ENCODE data around the gene FRMPD2. TPM values are rescaled to one million over a fixed set of nuclear protein-coding genes. Genes with fewer than 3 reads are reported as not detected.

FRMPD2 gene
- total RNA-seq (2012; rRNA removed) (0.18 TPM in 1 of 2 replicates, not detected in the other), polyA plus RNA-seq (2012; rRNA removed) (not detected in 2 replicates), Bru-seq, nascent RNA (not detected), BruChase-seq, experiment 1, labeled RNA remaining after a 6-hour chase (not detected), BruChase-seq, experiment 2, labeled RNA remaining after a 2-hour chase (percentile 1 among the genes with signal in this experiment)
- 0.01 TPM in 1 of 2 replicates, not detected in the other for polyA plus RNA-seq (2012; cell fraction: cytosol; rRNA removed)
- 0.28 TPM in 1 of 2 replicates, not detected in the other for polyA plus RNA-seq (2012; cell fraction: nucleus; rRNA removed; ENCODE audit: low replicate concordance)
- long read RNA-seq = 0 reads

- no peak within 1 kb of the TSS for H4K8ac ChIP-seq (ENCODE audit: low read depth in 2 of 2, low read length in 2 of 2)
- POLR2A ChIA-PET (ENCODE audit: unreplicated experiment) = no interaction called here
- H2AK5ac ChIP-seq (ENCODE audit: low read depth, low read length) = no peak within 1 kb of the TSS
- intact Hi-C loops (cut with micrococcal nuclease) (no loop called here), dilution Hi-C loops (cut with HindIII; ENCODE audit: low sequenced_read_pairs, unreplicated experiment) (no loop called here), in situ Hi-C loops (cut with MboI; ENCODE audit: low sequenced_read_pairs) (no loop called here)
- TF ChIP-seq MAZ (IDR thresholded peaks at IDR 0.05; ENCODE audit: borderline replicate concordance, low read depth, low read length) (no peak), USF2 (IDR thresholded peaks at IDR 0.05; ENCODE audit: low read depth, low read length) (no peak), MAFK (IDR thresholded peaks at IDR 0.05; ENCODE audit: low read depth, low read length) (no peak), BHLHE40 (IDR thresholded peaks at IDR 0.05; ENCODE audit: low read depth, low read length) (no peak), FOS (IDR thresholded peaks at IDR 0.05; ENCODE audit: low read depth, low read length) (no peak), RCOR1 (IDR thresholded peaks at IDR 0.05; ENCODE audit: insufficient replicate concordance, low read length) (no peak), CTCF (conservative IDR thresholded peaks at IDR 0.05; ENCODE audit: low read depth, low read length) (no peak), CEBPB (IDR thresholded peaks at IDR 0.05; ENCODE audit: low read depth, low read length) (no peak)
- 39% methylated on average over 6 of the region's 8 CpGs; no CpG with 5 or more reads in 1 of the 2 experiments for WGBS, 2 experiments (ENCODE audit: extremely low coverage in 2 of 2, insufficient read length in 1 of 2)
- H2BK5ac ChIP-seq (ENCODE audit: low read depth, low read length, poor library complexity, severe bottlenecking) = no peak within 1 kb of the TSS
- peaks cover 32% of the 10 kb centered on the region for H3K27me3 ChIP-seq (ENCODE audit: control insufficient read depth, insufficient read depth, low read length)
- H2BK15ac ChIP-seq (ENCODE audit: low read depth, low read length) = no peak within 1 kb of the TSS
- BruUV-seq (replicated peaks) = no TSS peak
- H2BK20ac ChIP-seq (ENCODE audit: low read depth, low read length) = no peak within 1 kb of the TSS
- no peak within 1 kb of the TSS for H2AFZ ChIP-seq (replicated peaks; ENCODE audit: low read length, poor library complexity)
- CTCF ChIA-PET = no interaction called here
- H3K56ac ChIP-seq (ENCODE audit: extremely low read depth, insufficient read depth, low read length) = no peak within 1 kb of the TSS
- no peaks in the 10 kb centered on the region for H3K4me1 ChIP-seq (ENCODE audit: control insufficient read depth, insufficient read depth, low read length)
- H4K5ac ChIP-seq (ENCODE audit: low read depth, low read length) = no peak within 1 kb of the TSS
- H3K27ac ChIP-seq (ENCODE audit: insufficient read depth, low read length) = no peak within 1 kb of the TSS
- no peak within 1 kb of the TSS for H3K18ac ChIP-seq (ENCODE audit: low read depth, low read length)
- H4K20me1 ChIP-seq (ENCODE audit: insufficient read depth, low read length) = no peaks in the 10 kb centered on the region
- no peak within 1 kb of the TSS for H3K4me3 ChIP-seq (ENCODE audit: insufficient read depth, low read depth, low read length)
- no peak within 1 kb of the TSS for H2BK120ac ChIP-seq (ENCODE audit: low read depth, low read length)
- H4K91ac ChIP-seq (ENCODE audit: insufficient read depth, low read depth, low read length) = no peak within 1 kb of the TSS
- no peaks in the 10 kb centered on the region for H3K79me1 ChIP-seq (ENCODE audit: low read depth in 1 of 2, low read length in 2 of 2)
- no peaks in the 10 kb centered on the region for H3K36me3 ChIP-seq (ENCODE audit: control insufficient read depth, insufficient read depth, low read length)
- ATAC-seq (ENCODE audit: low read depth) = no peak
- no peak within 1 kb of the TSS for H3K14ac ChIP-seq (replicated peaks; ENCODE audit: low read depth, low read length)
- no peak within 1 kb of the TSS for H3K23ac ChIP-seq (ENCODE audit: low read depth, low read length)
- no peaks in the 10 kb centered on the region for H3K9me3 ChIP-seq (ENCODE audit: control insufficient read depth, insufficient read depth, low read length)
- no peaks in the 10 kb centered on the region for H3K9me1 ChIP-seq (ENCODE audit: insufficient read depth, low read length)
- no peak within 1 kb of the TSS for H3K9ac ChIP-seq (ENCODE audit: low read depth, low read length)
- no peak within 1 kb of the TSS for H3K4me2 ChIP-seq (ENCODE audit: low read depth, low read length)
- no peak within 1 kb of the TSS for H3K4ac ChIP-seq (ENCODE audit: low read depth, low read length)
- DNase-seq = no peak
- no peak within 1 kb of the TSS for H2AK9ac ChIP-seq (replicated peaks; ENCODE audit: low read depth, low read length, poor library complexity)
Observed at GRCh38 chr10:48274636-48275035, at the start of gene FRMPD2. Gene FRMPD2, minus strand, starts transcription at chr10:48274696. Its CDS starts 129 bp downstream, at chr10:48274567.
